C1 segment of cervical spinal cord (tissue), 14 donors: ENCODE results near the gene TTC38.
"Not testable (repeated sequence)": the region's sequence is repeated elsewhere in the genome, so short reads cannot be mapped to it uniquely, and the experiment has no call there.

ENCODE experiments used
- DNase-seq, 14 donors: peaks; one replicate each; lab custom pipeline; 2025; lab: John Stamatoyannopoulos, UW

Gene TTC38

DNA sequence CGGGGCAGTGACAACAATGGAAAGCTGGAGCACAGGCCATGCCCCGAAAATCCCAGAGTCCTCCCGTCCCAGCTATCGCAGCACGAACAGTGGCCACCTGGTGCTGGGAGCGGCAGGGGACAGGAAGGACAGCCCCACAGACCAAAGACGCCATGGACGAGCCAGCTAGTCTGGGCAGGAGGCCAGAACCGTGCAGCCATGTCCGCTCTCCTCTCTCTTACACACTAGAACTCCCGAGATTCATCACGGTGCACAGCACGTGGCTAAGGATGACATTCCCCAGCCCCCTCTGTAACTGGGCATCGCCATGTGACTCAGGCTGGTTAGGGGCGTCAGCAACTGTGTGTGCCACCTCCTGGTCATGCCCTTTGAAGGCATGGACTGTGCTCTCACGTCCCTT lies 22.3 kb upstream of the TTC38 start:
- peak in 8 of 14 donors; percentile 15 to 60 (median 38) for DNase-seq

DNA sequence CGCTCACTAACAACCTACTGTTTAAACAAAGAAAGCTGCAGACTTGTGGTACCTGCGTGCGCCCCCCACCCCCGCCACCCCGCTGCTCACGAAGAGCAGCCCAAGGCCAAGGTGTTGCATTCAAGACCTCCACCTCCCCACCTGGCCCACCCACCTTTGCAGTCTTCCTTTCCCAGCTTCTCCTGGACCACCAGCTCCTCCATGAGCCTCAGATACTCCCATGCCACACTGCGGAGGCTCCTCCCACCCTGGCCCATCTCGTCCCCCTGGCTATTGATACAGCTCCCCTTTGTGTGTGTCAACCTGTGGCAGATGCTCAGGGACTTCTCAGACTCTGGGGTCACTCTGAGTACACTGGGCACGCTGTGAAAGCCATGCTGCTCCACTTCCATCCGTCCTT lies 21.6 kb upstream of the TTC38 start:
- no peak for DNase-seq

DNA sequence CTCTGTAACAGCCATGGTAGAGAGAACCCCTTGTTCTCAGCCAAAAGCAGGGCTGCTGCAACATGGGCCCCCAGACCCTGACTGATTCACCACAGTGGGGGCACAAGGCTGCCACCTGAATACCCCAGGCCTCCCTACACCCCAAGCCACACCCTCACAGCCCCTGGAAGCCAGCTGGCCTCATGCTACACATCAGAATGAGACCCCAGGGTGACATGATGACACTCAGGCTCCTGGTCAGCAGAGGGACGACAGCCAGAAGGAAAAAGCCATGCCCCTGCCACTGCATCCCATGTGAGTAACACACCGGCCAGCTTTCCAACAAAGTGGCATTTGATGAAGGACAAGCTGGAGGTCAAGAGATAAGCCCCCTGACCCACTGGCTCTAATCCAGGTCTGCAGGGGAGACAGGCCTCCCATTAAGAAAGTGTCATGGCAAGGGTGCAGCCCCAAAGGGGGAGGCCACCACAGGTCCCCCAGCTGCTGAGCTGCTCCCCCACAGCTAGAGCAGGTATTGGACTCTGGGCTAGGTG lies 20.3 kb upstream of the TTC38 start:
- DNase-seq = no peak

DNA sequence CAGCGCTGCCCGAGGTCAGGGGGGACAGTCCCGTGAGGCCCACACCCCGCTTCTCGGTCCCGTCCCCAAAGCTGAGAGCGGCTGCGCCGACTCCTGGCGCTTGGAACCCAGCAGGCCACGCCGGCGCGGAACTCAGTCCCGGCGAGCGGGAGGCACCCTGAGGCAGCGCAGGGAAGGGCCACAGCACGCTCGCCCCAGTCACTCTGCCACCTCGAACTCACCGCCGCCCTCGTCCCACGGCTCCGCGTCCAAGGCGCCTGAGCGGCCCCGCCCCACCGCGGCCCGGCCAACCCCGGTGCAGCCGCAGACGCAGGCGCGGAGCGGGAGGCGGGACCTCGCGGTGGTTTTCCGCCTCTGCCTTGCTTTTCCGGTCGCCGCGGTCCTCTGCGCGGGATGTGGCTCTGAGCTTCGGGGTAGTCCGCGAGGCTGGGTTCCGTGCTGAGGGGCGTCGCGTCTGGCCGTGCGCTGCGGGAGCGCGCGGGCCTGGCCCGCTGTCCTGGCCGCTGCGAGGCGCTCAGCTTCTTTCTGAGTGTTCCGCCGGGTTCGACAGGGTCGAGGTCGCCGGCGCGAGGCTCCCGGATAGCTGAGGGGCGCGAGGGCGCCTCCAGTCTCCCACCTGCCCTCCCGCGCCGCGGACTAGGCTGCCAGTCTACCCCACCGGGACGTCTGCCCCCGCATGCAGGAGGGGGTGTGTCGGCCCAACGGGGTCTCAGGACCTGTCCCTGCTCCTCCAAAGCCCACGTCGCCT lies 17.6 kb upstream of the TTC38 start, which contains the start of gene CDPF1:
CDPF1 (minus strand) TSS at position 259 of the 748 bp plus-strand sequence. CDS start 2,009 bp downstream, outside the sequence.
- DNase-seq = peak; percentile 54 to 94 (median 84)

DNA sequence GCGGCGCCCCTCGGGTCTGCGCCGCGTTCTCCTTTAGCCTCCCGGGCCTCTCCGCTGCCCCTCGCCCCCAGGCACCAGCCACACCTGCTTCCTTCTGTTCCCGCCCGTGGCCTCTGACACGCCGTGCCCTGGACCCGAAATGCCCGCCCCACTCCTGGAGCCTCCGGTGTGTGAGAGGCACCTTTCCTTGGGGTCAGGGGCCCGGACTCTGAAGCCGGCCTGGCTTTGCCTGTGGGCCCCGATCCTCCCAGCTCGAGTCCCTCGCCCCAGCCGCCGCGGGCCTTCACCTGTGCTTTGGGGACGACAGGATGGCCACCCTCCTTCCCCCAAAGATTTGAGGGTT lies 17.1 kb upstream of the TTC38 start:
- no peak for DNase-seq

DNA sequence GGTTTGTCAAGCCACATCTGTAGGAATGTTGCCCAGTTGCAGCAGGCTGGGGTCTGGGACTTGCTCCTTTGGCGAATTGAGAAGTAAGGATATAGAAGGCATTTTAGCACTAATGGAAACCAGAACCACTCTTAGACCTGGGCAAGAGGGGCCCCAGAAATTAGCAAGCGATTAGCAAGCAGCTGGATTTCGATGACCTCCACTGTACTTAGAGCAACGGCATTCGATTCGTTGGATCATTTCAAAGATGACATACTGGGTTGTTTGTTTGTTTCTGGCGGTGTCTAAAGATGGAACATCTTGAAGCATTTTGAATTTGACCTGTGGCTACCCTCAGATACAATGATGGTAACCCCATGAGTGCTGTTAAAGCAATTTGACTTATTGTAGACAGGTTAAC lies 16.5 kb upstream of the TTC38 start:
- no peak for DNase-seq

DNA sequence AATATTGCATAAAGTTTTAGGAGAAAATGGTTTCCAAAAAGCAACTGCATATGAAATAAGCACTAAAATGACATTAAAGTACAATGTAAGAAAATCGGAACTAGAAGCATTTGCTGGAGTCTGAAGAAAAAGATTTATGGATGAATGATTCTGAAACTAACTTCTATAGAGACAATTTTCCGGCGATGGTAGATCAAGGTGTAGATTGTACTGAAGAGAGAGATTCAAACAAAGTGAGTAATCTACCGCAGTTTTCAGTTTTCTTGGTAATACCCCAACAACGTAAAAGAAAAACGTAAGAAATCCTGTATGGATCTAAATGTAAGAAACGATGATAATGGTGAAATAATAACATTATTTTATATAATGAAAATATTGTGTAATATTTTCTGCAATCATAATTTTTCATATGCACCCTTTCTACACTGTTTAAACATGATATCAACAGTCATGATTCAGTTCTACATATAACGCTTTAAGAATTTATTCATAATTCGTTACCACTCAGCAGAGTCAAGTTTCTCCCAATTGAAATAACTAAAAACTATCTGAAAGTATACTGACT lies 15.9 kb upstream of the TTC38 start:
- DNase-seq = no peak

DNA sequence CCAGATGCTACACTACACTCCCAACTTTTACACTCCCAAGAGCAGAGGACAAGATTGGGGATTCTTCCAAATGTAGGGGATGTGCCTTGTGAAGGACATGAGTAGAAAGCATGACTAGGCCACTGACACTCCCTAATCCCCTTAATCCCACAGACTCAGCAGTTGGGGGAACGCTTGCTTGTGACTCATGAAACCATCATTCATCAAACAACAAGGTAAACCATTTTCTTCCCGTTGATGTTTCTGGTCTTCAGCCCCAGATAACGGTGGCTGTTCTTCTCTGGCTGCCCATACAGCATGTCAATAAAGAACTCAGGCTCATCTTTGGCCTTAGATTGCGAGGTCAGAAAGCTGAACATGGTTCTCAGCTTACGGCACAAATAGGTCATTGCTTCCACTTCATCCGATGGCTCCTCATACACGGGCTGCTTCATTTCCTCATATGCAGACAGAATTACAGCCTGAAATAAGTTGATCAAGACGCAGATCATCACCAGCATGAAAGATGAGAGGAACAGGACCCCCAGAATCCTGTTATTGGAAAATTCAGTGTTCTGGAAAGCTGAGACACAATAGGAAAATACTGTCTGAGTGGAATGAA lies 11.3 kb upstream of the TTC38 start:
- DNase-seq = no peak

DNA sequence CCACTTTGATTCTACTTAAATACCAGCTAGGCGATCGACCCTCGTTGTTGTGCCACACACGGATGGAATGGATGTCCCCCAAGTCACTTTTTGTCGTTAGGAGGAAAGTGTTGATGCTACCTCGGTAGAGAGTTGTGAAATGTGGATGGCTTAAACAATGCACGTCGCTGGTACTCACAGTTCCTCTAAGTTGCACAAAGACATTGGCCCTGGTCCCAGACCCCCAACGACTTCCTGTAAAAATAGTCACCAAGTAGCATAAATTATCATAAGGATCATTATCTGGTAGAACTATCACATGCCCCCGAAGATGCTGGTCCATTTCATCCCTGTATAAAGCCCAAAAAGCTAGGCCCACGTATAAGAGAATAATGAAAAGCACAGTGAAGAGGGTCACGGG lies 8.4 kb upstream of the TTC38 start:
- no peak for DNase-seq

DNA sequence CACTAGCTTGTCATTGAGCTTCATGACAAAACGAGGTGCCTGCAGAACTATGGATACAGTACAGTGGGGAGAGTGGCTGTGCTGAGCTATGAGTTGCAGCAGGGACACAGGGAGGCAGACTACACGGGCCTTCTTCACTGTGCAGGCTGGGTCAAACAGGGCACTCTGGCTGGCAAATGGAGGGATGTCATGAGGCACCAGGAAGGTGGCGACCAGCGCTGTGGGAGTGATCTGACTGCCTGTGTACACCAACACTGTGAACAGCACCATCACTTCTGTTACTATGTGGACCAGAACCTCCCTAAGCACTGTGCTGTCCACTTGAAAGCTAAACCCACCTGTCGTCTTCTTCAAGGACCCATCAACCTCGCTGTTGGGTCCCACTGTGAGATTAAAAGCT lies 7.8 kb upstream of the TTC38 start:
- no peak for DNase-seq

DNA sequence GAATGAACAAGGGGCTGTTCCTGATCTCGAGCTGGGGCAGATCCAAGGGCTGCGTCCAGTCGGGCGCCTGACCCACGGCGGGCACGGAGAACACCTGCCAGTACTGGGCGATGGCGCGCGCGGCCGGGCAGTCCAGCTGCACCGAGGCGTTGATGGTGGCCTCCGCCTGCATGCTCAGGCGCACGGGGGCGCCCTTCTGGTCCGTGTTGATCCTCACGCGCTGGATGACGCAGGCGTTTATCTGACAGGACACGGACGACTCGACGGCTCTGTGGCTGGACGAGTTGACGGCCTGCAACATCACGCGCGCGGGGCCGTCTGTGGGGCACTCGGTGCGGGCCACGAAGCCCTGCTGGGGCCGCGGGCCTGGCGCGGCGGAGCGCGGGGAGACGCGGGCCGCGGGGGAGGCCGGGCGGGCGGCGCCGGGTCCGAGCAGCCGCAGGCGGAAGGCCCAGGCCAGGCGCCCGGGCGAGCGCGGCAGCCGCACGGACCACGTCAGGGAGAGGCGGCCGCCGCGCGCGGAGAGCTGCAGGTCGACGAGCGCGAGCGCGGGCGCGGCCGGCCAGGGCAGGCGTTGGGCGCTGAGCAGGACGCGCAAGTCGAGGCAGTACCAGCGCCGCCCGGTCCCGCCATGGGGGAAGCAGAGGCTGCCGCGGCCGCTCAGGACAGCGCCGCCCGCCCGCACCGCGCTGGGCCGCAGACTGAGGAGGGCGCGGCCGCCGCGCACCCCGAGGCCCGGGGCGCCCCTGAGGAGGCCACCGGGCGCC lies 5.2 kb upstream of the TTC38 start:
- peak in 2 of 14 donors; percentile 28 to 32 for DNase-seq

DNA sequence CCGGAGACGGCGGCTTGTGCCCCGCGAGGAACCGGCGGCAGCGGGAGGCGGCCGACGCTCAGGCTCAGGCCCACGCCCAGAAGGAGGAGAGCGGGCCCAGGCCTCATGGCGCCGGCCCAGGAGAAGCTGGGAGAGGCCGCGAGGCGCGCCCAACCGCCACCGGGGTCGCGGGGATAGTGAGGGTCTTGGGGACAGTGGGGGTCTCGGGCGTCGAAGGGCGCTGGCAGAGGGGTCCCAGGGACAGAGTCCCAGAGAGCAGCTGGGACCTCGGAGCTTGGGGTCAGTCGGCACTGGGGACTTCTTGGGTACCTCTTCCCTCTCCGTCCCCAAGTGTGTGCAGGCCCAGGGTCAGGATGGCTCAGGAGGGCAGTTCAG lies 4.6 kb upstream of the TTC38 start, which contains the start of gene PKDREJ:
PKDREJ (minus strand) TSS at position 128 of the 375 bp plus-strand sequence; CDS start at position 107, 21 bp downstream.
- no peak for DNase-seq

DNA sequence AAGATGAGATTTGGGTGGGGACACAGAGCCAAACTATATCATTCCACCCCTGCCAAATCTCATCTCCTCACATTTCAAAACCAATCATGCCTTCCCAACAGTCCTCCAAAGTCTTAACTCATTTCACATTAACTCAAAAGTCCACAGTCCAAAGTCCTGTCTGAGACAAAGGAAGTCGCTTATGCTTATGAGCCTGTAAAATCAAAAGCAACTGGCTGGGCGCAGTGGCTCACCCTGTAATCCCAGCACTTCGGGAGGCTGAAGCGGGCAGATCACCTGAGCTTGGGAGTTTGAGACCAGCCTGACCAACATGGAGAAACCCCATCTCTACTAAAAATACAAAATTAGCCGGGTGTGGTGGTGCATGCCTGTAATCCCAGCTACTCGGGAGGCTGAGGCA lies 3.3 kb upstream of the TTC38 start:
- DNase-seq = not testable (repeated sequence)

DNA sequence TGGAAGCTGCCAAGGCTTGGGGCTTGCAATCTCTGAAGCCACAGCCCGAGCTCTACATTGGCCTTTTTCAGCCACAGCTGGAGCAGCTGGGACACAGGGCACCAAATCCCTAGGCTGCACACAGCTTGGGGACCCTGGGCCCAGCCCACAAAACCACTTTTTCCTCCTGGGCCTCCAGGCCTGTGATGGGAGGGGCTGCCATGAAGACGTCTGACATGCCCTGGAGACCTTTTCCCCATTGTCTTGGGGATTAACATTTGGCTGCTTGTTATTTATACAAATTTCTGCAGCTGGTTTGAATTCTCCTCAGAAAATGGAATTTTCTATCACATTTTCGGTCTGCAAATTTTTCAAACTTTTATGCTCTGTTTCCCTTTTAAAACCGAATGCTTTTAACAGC lies 2.2 kb upstream of the TTC38 start:
- not testable (repeated sequence) for DNase-seq

DNA sequence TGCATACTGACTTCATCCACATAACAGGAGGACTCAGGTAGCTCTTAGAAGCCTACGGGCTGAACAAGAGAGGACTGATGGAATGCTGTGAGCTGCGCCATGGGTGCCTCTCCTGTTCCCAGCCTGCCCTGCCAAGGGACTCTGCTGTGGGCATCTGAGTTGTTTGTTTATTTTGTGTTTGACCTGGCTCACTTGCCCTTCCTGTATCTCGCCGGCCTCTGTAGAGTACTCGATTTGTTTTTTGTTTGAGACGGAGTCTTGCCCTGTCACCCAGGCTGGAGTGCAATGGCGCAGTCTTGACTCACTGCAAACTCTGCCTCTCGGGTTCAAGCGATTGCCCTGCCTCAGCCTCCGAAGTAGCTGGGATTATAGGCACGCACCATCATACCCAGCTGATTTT lies 1.8 kb downstream of the TTC38 start:
- DNase-seq = no peak

DNA sequence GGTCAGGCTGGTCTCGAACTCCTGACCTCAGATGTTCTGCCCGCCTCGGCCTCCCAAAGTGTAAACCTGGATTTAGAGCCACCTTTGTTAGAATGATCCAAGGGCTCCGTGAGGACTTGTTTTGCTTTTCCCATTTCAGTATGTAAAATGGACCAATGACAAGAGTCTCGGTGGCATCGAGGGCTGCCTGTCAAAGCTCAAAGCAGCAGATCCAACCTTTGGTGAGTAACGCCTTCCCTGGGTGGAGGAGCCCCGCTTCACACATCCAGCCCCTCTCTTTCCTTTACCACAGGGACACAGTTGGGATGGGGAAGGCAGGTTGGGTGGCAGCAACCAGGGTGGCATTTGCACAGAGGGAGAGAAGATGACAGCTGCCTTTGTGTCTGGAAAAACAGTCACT lies 4.4 kb downstream of the TTC38 start:
- no peak for DNase-seq

DNA sequence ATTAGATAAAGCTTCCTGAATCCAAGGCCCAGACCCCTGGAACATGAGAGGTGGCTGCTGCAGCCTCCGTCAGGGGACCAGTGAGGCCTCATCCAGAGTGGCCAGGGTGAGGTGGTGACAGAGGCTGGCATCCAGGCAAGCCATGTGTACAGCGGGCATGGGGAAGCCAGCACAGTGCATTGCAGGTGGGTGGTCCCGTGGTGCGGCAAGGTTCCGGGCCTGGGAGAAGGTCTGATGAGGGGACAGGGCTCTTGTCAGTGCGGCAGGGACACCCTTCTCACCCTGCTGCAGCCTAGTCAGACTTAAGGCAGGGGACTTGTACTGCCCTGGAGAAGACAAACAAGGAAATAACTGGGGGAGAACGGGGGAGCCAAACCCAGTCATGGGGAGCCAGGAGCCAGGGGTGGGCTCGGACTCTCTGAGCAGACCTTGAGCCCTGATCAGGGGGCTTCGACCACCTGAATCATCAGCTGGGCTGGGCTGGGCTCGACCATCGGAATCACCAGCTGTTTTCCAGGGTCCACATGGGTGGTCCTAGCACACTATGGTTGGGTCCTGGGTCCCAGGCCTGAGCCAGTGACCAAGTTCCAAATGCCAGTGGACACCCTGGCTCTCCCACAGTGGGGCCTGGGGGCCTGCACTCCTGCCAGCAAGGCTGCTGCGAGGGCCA lies 5.1 kb downstream of the TTC38 start:
- DNase-seq = no peak

DNA sequence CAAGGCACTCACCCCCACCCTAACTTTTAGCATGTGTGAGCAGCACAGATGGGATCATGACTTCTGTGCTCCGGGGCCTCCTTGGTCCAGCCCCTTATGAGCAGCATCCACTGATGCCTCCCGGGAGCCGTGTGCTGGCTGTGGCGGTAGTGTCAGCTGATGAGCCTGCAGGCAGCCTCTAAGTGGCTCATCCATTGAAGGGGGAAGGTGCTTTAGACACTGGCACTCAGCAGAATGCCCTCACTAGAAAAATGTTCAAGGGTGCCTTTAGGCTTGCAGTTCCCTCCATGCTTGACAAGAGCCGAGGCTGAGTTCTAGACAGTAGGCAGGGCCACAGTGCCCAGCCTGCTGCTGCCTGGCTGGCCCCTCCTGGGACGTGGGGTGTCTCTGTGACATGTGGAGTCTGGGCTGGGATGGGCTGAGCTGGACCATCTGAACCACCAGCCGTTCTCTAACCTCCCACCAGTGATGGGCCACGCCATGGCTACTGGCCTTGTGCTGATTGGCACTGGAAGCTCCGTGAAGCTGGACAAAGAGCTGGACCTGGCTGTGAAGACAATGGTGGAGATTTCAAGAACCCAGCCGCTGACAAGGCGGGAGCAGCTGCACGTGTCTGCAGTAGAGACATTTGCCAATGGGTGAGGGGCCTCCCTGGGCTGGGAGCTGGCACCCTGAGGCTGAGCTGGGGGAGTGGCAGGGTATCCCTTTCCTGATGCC lies 5.8 kb downstream of the TTC38 start:
- DNase-seq = no peak

DNA sequence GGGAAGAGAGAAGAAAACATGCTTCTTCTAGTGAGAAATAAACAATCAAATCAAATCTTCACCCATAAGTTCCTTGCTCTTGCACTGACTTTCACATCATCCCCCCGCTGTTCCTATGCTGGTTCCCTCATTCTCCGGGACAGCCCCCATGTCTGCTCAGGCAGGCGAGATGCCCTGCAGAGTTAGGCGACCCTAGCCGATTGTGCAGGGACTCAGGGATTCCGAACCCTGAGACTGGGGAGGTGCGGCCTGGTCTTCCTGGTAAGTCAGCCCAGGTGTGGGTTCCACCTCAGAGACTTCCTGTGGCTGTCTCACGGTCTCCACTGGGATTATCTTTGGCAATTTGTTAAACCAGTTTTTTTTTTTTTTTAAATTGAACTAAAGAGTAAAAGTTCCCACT lies 6.6 kb downstream of the TTC38 start:
- DNase-seq = no peak

DNA sequence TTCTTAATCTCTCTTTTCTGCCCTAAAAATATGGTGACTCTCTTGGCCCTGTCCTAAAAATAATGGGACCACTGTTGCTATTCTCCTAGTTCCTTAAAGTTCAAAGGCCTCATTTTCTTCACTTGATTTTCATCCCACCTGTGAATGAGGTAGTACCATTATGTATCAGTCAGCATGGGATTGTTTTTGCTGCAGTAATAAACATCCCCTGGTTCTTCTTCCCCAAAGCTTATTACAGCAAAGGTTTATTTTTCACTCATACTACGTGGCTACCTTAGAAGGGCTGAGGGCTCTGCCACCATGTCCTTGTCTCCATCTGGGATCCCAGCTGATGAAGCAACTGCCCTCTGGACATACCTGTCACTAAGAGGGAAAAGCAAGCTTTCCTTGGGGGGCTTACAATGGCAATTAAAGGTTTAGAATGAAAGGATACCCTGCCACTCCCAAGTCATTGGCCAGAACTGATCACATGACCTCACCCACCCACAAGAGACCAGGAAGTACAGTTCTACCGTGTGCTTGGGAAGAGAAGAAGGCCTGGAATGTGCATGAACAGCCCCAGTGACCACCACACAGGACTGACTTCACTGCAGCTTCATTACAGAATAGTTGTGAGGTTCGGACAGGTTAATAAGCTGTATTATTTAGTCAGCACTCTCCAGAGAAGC lies 7.8 kb downstream of the TTC38 start:
- no peak for DNase-seq
